H9 (cell line): ENCODE data around the gene SYS1. TPM values are rescaled to one million over a fixed set of nuclear protein-coding genes. Genes with fewer than 3 reads are reported as not detected.

ENCODE experiments used
- DNase-seq: peaks from one replicate; pipeline ENCODE4 v3.0.0-alpha.2; 2017
- H2AFZ ChIP-seq: one replicate; pipeline ENCODE4 v1.6.1; 2013; ENCODE audit warnings: mild to moderate bottlenecking, low read length, control low read depth, moderate library complexity
- H2AK5ac ChIP-seq: 2 replicates; pipeline ENCODE4 v1.6.1; 2013; ENCODE audit warnings: low read length, control low read depth, mixed read lengths; ENCODE audit not compliant: insufficient read length
- H2BK120ac ChIP-seq: one replicate; pipeline ENCODE4 v1.6.1; 2013; ENCODE audit warnings: low read depth, mild to moderate bottlenecking, low read length, control low read depth, inconsistent platforms; ENCODE audit not compliant: poor library complexity, severe bottlenecking
- H2BK12ac ChIP-seq: 2 replicates; pipeline ENCODE4 v1.6.1; 2013; ENCODE audit warnings: low read length, control low read depth, mixed read lengths, low read depth; ENCODE audit not compliant: insufficient read length
- H2BK15ac ChIP-seq: 2 replicates; pipeline ENCODE4 v1.6.1; 2013; ENCODE audit warnings: low read depth, low read length, control low read depth
- H2BK20ac ChIP-seq: one replicate; pipeline ENCODE4 v1.6.1; 2013; ENCODE audit warnings: low read depth, mild to moderate bottlenecking, low read length, control low read depth, inconsistent platforms; ENCODE audit not compliant: poor library complexity, severe bottlenecking
- H2BK5ac ChIP-seq: 2 replicates; pipeline ENCODE4 v1.6.1; 2013; ENCODE audit warnings: low read length, control low read depth, mixed read lengths; ENCODE audit not compliant: insufficient read length
- H3K14ac ChIP-seq: 2 replicates; pipeline ENCODE4 v1.6.1; 2013; ENCODE audit warnings: low read length, control low read depth; ENCODE audit not compliant: insufficient read depth
- H3K18ac ChIP-seq: 2 replicates; pipeline ENCODE4 v1.6.1; 2013; ENCODE audit warnings: low read depth, mild to moderate bottlenecking, mixed read lengths, low read length, control low read depth; ENCODE audit not compliant: insufficient read length
- H3K23ac ChIP-seq: 2 replicates; pipeline ENCODE4 v1.6.1; 2013; ENCODE audit warnings: low read length, control low read depth, mixed read lengths, low read depth; ENCODE audit not compliant: insufficient read length
- H3K23me2 ChIP-seq: 2 replicates; pipeline ENCODE4 v1.6.1; 2013; ENCODE audit warnings: low read depth, mild to moderate bottlenecking, mixed read lengths, low read length, control low read depth; ENCODE audit not compliant: insufficient read length, poor library complexity, severe bottlenecking
- H3K27ac ChIP-seq: 2 replicates; pipeline ENCODE4 v1.5.1; 2013; ENCODE audit warnings: low read length, control low read depth, mixed read lengths, low read depth; ENCODE audit not compliant: insufficient read length
- H3K27me3 ChIP-seq: 2 replicates; pipeline ENCODE4 v1.6.1; 2013; ENCODE audit warnings: low read length, control low read depth, inconsistent platforms; ENCODE audit not compliant: insufficient read depth
- H3K4ac ChIP-seq: 2 replicates; pipeline ENCODE4 v1.6.1; 2013; ENCODE audit warnings: low read depth, mild to moderate bottlenecking, control low read depth, inconsistent platforms, low read length, moderate library complexity
- H3K4me1 ChIP-seq: 2 replicates; pipeline ENCODE4 v1.6.1; 2013; ENCODE audit warnings: low read length, control low read depth, inconsistent platforms; ENCODE audit not compliant: insufficient read depth
- H3K4me2 ChIP-seq: 2 replicates; pipeline ENCODE4 v1.6.1; 2013; ENCODE audit warnings: low read length, control low read depth, mixed read lengths; ENCODE audit not compliant: insufficient read length, insufficient read depth
- H3K56ac ChIP-seq: 2 replicates; pipeline ENCODE4 v1.6.1; 2013; ENCODE audit warnings: low read depth, mild to moderate bottlenecking, mixed read lengths, low read length, control low read depth; ENCODE audit not compliant: insufficient read length
- H3K79me1 ChIP-seq: 2 replicates; pipeline ENCODE4 v1.6.1; 2013; ENCODE audit warnings: low read depth, mild to moderate bottlenecking, moderate library complexity, low read length, control low read depth, inconsistent platforms; ENCODE audit not compliant: insufficient read depth, poor library complexity, severe bottlenecking
- H3K79me2 ChIP-seq: 2 replicates; pipeline ENCODE4 v1.6.1; 2013; ENCODE audit warnings: low read length, control low read depth, inconsistent platforms; ENCODE audit not compliant: insufficient read depth
- H3K9ac ChIP-seq: 2 replicates; pipeline ENCODE4 v1.6.1; 2013; ENCODE audit warnings: low read length, control low read depth, mixed read lengths; ENCODE audit not compliant: insufficient read length; ENCODE audit errors: extremely low read depth
- H3K9me3 ChIP-seq: one replicate; pipeline ENCODE4 v1.6.1; 2013; ENCODE audit warnings: low read depth, low read length, inconsistent platforms; ENCODE audit not compliant: control insufficient read depth
- H3T11ph ChIP-seq: one replicate; pipeline ENCODE4 v1.6.1; 2013; ENCODE audit warnings: mild to moderate bottlenecking, low read length, control low read depth, inconsistent platforms
- H4K20me1 ChIP-seq: one replicate; pipeline ENCODE4 v1.6.1; 2013; ENCODE audit not compliant: control insufficient read depth, insufficient read length, insufficient read depth
- H4K5ac ChIP-seq: 2 replicates; pipeline ENCODE4 v1.6.1; 2013; ENCODE audit warnings: low read depth, mild to moderate bottlenecking, mixed read lengths, low read length, control low read depth; ENCODE audit not compliant: insufficient read length
- H4K8ac ChIP-seq: replicated peaks from 2 replicates; pipeline ENCODE4 v1.6.1; 2013; ENCODE audit warnings: low read length, control low read depth, mixed read lengths, low read depth; ENCODE audit not compliant: insufficient read length
- H4K91ac ChIP-seq: 2 replicates; pipeline ENCODE4 v1.6.1; 2013; ENCODE audit warnings: low read depth, mild to moderate bottlenecking, moderate library complexity, mixed read lengths, low read length, control low read depth; ENCODE audit not compliant: insufficient read length
- H3K27ac Mint-ChIP-seq, 3 experiments: 2 replicates in 2 of 3; 3 replicates in 1 of 3; pipeline ENCODE4 v1.8.0; 2020 to 2021; ENCODE audit warnings: mixed read lengths in 3 of 3, mild to moderate bottlenecking in 1 of 3, moderate library complexity in 1 of 3
- H3K27me3 Mint-ChIP-seq: 2 replicates; pipeline ENCODE4 v1.8.0; 2021; ENCODE audit warnings: low read depth, mild to moderate bottlenecking, moderate library complexity, mixed read lengths
- H3K36me3 Mint-ChIP-seq, 3 experiments: 2 replicates in 2 of 3; 3 replicates in 1 of 3; pipeline ENCODE4 v1.8.0; 2020 to 2021; ENCODE audit warnings: low read depth in 3 of 3, mixed read lengths in 3 of 3; ENCODE audit not compliant: insufficient read depth in 1 of 3
- H3K4me1 Mint-ChIP-seq, 2 experiments: 2 replicates each; pipeline ENCODE4 v1.8.0; 2020; ENCODE audit warnings: mixed read lengths in 2 of 2
- H3K4me3 Mint-ChIP-seq, 2 experiments: 2 replicates in 1 of 2; 3 replicates in 1 of 2; pipeline ENCODE4 v1.8.0; 2020 to 2021; ENCODE audit warnings: mild to moderate bottlenecking in 2 of 2, mixed read lengths in 2 of 2, moderate library complexity in 1 of 2
- H3K9me3 Mint-ChIP-seq, 2 experiments: 2 replicates in 1 of 2; 3 replicates in 1 of 2; pipeline ENCODE4 v1.8.0; 2020; ENCODE audit warnings: mild to moderate bottlenecking in 2 of 2, mixed read lengths in 2 of 2, moderate library complexity in 1 of 2
- WGBS: extraction: QIAGEN DNeasy Blood & Tissue Kit; methylation state at CpG from one replicate; pipeline ENCODE4 v1.1.7; 2013; ENCODE audit warnings: missing lambda C conversion rate, low lambda C conversion rate, mixed read lengths; ENCODE audit not compliant: insufficient read length; ENCODE audit errors: extremely low coverage; 5-methylcytosine and 5-hydroxymethylcytosine counted together
- total RNA-seq: library from RNA; stranded (reverse); gene quantifications from 2 replicates; pipeline ENCODE4 v1.2.1, GENCODE V29; 2021
- TF ChIP-seq, protein P1 (sequence below): fragments of 200-600 bp; sonication (generic); conservative IDR thresholded peaks from 3 replicates; pipeline ENCODE4 v1.8.0; 2021; ENCODE audit warnings: antibody characterized with exemption, mild to moderate bottlenecking

SYS1 gene
- total RNA-seq, 1 experiment from 2014 or later: 21.0 TPM

DNA sequence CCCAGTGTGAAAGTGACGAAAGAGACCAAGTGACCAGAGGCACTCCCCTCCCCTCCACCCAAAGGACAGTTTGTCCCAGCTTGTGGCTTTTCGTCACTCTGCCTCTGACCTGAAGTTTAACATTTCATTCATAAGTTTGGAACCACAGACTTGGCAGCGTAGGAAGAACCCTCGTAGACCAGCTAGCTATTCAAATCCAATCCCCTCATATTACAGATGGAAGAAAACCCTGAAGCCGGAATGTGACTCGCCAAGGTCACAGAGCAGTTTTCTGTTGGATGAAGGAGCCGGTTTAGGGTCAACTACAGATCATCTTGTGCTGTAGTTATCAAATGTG lies 3.9 kb upstream of the SYS1 start:
- Histone ChIP-seq H3K14ac (no peak overlapping the region), H3K9me3 (no peaks in the 10 kb centered on the region), H3K79me1 (peaks cover 2% of the 10 kb centered on the region), H2AK5ac (no peak overlapping the region), H3K27me3 (no peaks in the 10 kb centered on the region), H3K9ac (no peak overlapping the region), H2BK20ac (no peak overlapping the region), H3K23ac (no peak overlapping the region), H3K18ac (no peak overlapping the region), H3T11ph (no peak overlapping the region), H2BK15ac (no peak overlapping the region), H2BK5ac (no peak overlapping the region), H3K4me1 (peaks cover 5% of the 10 kb centered on the region; the same call in 1 of the 2 replicates), H4K5ac (no peak overlapping the region), H2BK120ac (no peak overlapping the region), H4K91ac (no peak overlapping the region), H2BK12ac (no peak overlapping the region), H3K56ac (no peak overlapping the region), H2AFZ (no peak overlapping the region), H3K4ac (no peak overlapping the region), H3K79me2 (no peaks in the 10 kb centered on the region; the same call in 1 of the 2 replicates), H4K20me1 (no peaks in the 10 kb centered on the region), H4K8ac (no peak overlapping the region), H3K27ac (no peak overlapping the region), H3K23me2 (peaks cover 8% of the 10 kb centered on the region), H3K4me2 (no peak overlapping the region)
- Mint-ChIP-seq H3K4me3 (no peak overlapping the region), H3K27me3 (no peaks in the 10 kb centered on the region), H3K36me3 (no peaks in the 10 kb centered on the region), H3K9me3 (no peaks in the 10 kb centered on the region), H3K4me1 (peaks cover 38 to 45% of the 10 kb centered on the region in 2 experiments), H3K27ac (no peak overlapping the region)
- WGBS: no CpG with 5 or more reads among the region's 7 CpGs
- TF ChIP-seq, protein P1, sequence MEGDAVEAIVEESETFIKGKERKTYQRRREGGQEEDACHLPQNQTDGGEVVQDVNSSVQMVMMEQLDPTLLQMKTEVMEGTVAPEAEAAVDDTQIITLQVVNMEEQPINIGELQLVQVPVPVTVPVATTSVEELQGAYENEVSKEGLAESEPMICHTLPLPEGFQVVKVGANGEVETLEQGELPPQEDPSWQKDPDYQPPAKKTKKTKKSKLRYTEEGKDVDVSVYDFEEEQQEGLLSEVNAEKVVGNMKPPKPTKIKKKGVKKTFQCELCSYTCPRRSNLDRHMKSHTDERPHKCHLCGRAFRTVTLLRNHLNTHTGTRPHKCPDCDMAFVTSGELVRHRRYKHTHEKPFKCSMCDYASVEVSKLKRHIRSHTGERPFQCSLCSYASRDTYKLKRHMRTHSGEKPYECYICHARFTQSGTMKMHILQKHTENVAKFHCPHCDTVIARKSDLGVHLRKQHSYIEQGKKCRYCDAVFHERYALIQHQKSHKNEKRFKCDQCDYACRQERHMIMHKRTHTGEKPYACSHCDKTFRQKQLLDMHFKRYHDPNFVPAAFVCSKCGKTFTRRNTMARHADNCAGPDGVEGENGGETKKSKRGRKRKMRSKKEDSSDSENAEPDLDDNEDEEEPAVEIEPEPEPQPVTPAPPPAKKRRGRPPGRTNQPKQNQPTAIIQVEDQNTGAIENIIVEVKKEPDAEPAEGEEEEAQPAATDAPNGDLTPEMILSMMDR: no peak
- DNase-seq: no peak
